NCI-H460 (cell line): ENCODE measurements around the gene CALM1. TPM values are rescaled to one million over a fixed set of nuclear protein-coding genes. Genes with fewer than 3 reads are reported as not detected.

Experiments used
- DNase-seq: peaks from one replicate; pipeline ENCODE4 v3.0.0-alpha.2; 2016; ENCODE audit warnings: low read depth; ENCODE audit errors: extremely low read depth
- total RNA-seq: library from RNA; depleted of rRNA; stranded (reverse); fragments of >200 nt; shearing (Covaris generic); gene quantifications from 2 replicates; pipeline ENCODE4 v1.2.3, GENCODE V29; 2014

CALM1 gene
- total RNA-seq, 1 experiment from 2014 or later: 672 TPM

GRCh38 chr14:90407230-90407629 lies 10.4 kb downstream of the CALM1 start:
- no peak for DNase-seq

GRCh38 chr14:90408713-90409112 lies 11.9 kb downstream of the CALM1 start:
- DNase-seq: no peak

GRCh38 chr14:90409209-90409730 lies 12.4 kb downstream of the CALM1 start:
- DNase-seq: peak; percentile 43

DNA sequence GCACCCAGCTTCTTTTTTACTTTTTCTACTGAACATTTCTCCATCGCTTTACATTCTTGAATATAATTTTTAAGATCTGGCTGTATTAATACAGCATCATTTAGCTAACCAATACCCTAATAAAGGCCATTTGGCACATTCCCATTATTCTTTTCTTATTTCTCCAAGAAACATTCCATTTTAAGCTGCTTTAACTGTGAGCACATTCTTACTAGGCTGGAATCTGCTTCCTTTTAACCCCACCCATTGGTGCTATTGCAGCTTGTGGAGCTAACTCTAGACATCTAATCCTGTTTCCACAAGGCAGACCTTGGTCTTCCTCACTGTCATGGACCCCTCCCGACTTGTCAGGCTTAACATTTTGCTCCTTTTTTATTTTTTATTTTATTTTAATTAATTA lies 15.2 kb downstream of the CALM1 start:
- DNase-seq: no peak

DNA sequence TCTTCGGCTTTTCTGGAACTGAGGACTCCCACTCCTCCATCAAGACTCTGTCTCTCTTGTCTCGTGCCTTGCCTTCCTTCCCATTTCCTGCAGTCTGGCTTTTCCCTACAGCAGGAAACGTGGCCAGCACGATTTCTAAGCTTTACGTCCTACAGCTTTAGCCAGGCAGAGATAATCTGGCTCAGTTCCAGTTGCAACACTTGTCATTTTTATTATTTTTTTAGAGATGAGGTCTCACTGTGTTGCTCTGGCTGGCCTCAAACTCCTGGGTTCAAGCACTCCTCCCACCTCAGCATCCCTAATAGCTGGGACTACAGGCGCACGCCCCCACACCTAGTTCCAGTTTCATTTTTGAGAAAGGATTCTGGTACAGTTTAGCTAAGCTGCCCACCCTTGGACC lies 19.9 kb downstream of the CALM1 start:
- DNase-seq: no peak

DNA sequence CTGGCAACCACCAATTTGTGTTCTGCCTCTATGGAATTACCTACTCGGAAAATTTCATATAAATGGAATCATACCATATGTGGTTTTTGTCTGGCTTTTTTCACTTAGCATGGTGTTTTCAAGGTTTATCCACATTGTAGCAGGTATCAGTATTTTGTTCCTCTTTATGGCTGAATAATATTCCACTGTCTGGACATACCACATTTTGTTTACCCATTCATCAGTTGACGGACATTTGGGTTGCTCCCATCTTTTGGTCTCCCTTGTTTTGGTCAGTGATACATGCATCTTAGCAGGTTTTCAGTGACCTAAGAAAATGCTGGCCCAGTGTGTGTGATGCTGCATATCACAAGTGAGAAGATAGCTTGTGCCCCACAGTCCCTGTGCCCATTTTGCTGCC lies 21.2 kb downstream of the CALM1 start:
- DNase-seq: no peak

GRCh38 chr14:90419200-90419599 lies 22.4 kb downstream of the CALM1 start:
- DNase-seq: peak; percentile 49

- no peak for DNase-seq
Observed at GRCh38 chr14:90421001-90421631, 24.3 kb downstream of the CALM1 start.

DNA sequence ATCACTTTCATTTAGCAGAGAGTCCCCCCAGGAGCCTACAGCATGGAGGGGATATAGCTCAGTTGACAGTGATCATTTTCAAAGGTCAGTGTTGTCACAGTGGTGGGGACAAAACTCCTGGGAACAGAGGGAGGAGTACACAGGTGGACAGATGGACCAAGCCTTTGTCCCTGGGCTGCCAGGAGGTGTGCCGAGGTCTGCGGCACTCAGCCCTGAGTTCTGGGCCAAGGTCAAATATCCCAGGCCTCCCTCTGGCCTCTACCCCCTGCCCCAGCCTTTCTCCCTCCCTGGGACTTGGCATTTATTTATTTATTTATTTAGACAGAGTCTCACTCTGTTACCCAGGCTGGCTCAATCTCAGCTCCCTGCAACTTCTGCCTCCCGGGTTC lies 24.8 kb downstream of the CALM1 start:
- DNase-seq: no peak

GRCh38 chr14:90423166-90423565 lies 26.3 kb downstream of the CALM1 start:
- no peak for DNase-seq

- no peak for DNase-seq
Observed at GRCh38 chr14:90424075-90424474, 27.2 kb downstream of the CALM1 start.

GRCh38 chr14:90424686-90425372 lies 28.0 kb downstream of the CALM1 start:
- DNase-seq: no peak

- no peak for DNase-seq
Observed at GRCh38 chr14:90425373-90425879, 28.6 kb downstream of the CALM1 start.

- DNase-seq: no peak
Observed at GRCh38 chr14:90426031-90426540, 29.3 kb downstream of the CALM1 start.

DNA sequence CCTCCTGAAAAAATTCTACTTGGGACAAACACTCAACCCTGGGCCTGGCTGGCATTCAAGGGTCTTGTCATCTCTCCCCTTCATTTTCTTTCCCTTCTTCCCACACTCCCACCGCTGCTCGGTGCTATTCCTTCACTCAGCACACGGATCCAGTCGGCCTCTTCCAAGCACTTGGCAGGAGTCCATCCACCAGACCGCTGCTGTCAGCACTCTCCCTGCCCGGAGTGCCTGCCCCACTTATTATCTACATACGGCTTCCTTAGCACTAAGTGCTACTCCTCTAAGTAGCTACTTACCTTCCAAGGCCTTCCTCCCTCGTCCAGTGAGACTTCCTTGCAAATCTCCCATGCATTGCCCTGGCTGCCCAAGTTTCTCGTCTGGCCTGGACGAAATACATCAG lies 29.8 kb downstream of the CALM1 start:
- DNase-seq: no peak

GRCh38 chr14:90427848-90428426 lies 31.1 kb downstream of the CALM1 start:
- DNase-seq: no peak

DNA sequence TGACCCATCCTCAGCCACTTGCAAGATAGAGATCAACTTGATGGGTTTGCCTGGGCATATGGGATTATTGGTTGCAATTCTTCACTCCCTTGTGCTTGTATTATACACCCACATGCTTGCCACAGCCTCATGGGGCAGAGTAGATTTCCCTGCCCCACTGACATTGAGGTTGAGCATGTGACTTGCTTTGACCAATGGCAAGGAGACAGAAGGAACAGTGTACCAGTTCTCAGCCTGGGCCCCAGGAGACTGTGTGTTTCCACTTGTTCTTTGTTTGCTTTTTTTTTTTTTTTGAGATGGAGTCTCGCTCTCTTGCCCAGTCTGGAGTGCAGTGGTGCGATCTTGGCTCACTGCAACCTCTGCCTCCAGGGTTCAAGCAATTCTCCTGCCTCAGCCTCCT lies 31.8 kb downstream of the CALM1 start:
- DNase-seq: no peak

GRCh38 chr14:90429236-90429635 lies 32.4 kb downstream of the CALM1 start:
- no peak for DNase-seq

- DNase-seq: no peak
Observed at GRCh38 chr14:90429754-90430153, 32.9 kb downstream of the CALM1 start.

DNA sequence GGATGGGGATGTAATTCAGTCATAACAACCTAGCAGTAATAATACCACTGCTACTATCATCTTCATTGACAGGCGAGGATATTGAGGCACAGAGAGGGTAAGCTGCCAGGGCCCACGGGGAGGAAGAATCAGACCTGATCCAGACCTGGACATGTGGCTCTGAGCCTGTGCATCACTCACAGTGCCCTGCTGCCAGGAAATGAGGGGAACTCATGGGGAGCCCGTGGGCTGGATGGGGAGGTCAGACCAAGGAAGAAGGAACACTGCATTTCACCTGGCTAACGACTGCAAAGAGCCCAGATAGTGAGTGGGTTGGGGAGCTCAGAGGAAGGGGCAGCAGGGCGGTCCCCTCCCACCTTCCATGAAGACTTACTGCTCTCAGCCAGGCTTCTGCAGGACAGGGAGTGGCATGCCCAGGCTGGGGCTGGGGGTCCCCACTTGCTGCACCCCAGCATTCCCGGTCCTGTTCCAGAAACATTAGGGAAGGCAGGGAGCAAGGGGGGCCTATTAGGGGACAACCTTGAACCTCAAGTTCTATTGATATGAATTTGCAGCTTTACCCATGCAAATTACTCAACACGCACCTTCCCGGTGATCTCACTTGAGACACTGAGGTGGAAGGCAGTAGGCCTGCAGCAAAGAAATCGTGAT lies 37.7 kb downstream of the CALM1 start:
- DNase-seq: no peak

DNA sequence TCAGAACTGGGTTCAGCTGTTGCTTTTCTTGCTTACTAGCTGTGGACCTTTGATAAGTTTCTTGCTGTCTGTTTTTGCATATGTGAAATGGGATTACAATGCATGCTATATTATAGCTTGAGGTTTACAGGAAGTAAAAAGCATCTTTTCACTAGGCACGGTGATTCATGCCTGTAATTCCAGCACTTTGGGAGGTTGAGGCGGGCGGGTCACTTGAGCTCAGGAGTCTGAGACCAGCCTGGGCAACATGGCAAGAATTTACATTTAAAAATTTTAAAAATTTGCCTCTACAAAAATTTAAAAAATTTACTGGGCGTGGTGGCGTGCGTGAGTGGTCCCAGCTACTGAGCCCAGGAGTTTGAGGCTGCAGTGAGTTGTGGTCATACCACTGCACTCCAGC lies 42.0 kb downstream of the CALM1 start:
- DNase-seq: no peak
